IMR-90 (cell line): Measurements from ENCODE around the gene TMEM19. TPM values are rescaled to one million over a fixed set of nuclear protein-coding genes. Genes with fewer than 3 reads are reported as not detected.

ENCODE experiments used
- ATAC-seq: fragments of 200-7000 bp; cut with Tn5 transposase; 2 replicates; pipeline ENCODE4 v1.9.1; 2020; ENCODE audit warnings: low read depth, mild to moderate bottlenecking, moderate library complexity
- BruUV-seq: library from RNA; stranded (reverse); fragments of 400-500 nt; replicated peaks from 2 replicates; lab custom pipeline; 2021; lab: Mats Ljungman, UMichigan
- CTCF ChIA-PET: fragments of 300-600 bp; formaldehyde crosslinking; extraction: SDS; loops from one replicate; lab custom pipeline; 2021; ENCODE audit warnings: antibody characterized with exemption; lab: Yijun Ruan, JAX
- POLR2A ChIA-PET: fragments of 300-600 bp; sonication (Branson Sonifier 250); formaldehyde crosslinking; loops from one replicate; lab custom pipeline; 2022; ENCODE audit warnings: antibody characterized with exemption; ENCODE audit not compliant: unreplicated experiment; lab: Charles Lee
- DNase-seq: peaks from one replicate; pipeline ENCODE4 v3.0.0; 2013
- H2AFZ ChIP-seq: replicated peaks from 2 replicates; pipeline ENCODE3; 2013; ENCODE audit warnings: low read length, mild to moderate bottlenecking; ENCODE audit not compliant: poor library complexity
- H2AK5ac ChIP-seq: 2 replicates; pipeline ENCODE4 v1.6.1; 2013; ENCODE audit warnings: low read depth, low read length, inconsistent platforms
- H2AK9ac ChIP-seq: replicated peaks from 2 replicates; pipeline ENCODE3; 2013; ENCODE audit warnings: mild to moderate bottlenecking, low read depth, low read length, moderate library complexity; ENCODE audit not compliant: poor library complexity
- H2BK120ac ChIP-seq: 2 replicates; pipeline ENCODE4 v1.6.1; 2013; ENCODE audit warnings: low read depth, low read length, inconsistent platforms
- H2BK15ac ChIP-seq: 3 replicates; pipeline ENCODE4 v1.6.1; 2013; ENCODE audit warnings: low read depth, low read length, inconsistent platforms
- H2BK20ac ChIP-seq: 2 replicates; pipeline ENCODE4 v1.6.1; 2013; ENCODE audit warnings: low read depth, mild to moderate bottlenecking, inconsistent platforms, low read length, moderate library complexity
- H2BK5ac ChIP-seq: 2 replicates; pipeline ENCODE4 v1.6.1; 2013; ENCODE audit warnings: mild to moderate bottlenecking, low read depth, low read length, inconsistent platforms; ENCODE audit not compliant: poor library complexity, severe bottlenecking
- H3K14ac ChIP-seq: replicated peaks from 2 replicates; pipeline ENCODE4 v1.6.1; 2013; ENCODE audit warnings: low read depth, low read length, inconsistent platforms
- H3K18ac ChIP-seq: 2 replicates; pipeline ENCODE4 v1.6.1; 2013; ENCODE audit warnings: low read depth, low read length, control low read depth
- H3K23ac ChIP-seq: 2 replicates; pipeline ENCODE4 v1.6.1; 2013; ENCODE audit warnings: low read depth, low read length, inconsistent platforms
- H3K27ac ChIP-seq: 2 replicates; pipeline ENCODE4 v1.5.1; 2013; ENCODE audit warnings: mild to moderate bottlenecking, control low read depth, low read length; ENCODE audit not compliant: insufficient read depth
- H3K27me3 ChIP-seq: 2 replicates; pipeline ENCODE4 v1.6.1; 2013; ENCODE audit warnings: low read length; ENCODE audit not compliant: control insufficient read depth, insufficient read depth
- H3K36me3 ChIP-seq: 2 replicates; pipeline ENCODE4 v1.6.1; 2013; ENCODE audit warnings: low read length, mixed read lengths; ENCODE audit not compliant: control insufficient read depth, insufficient read depth
- H3K4ac ChIP-seq: 2 replicates; pipeline ENCODE4 v1.6.1; 2013; ENCODE audit warnings: low read depth, low read length, inconsistent platforms
- H3K4me1 ChIP-seq: 2 replicates; pipeline ENCODE4 v1.6.1; 2013; ENCODE audit warnings: low read length, mixed read lengths; ENCODE audit not compliant: control insufficient read depth, insufficient read depth
- H3K4me2 ChIP-seq: 2 replicates; pipeline ENCODE4 v1.6.1; 2013; ENCODE audit warnings: low read depth, mild to moderate bottlenecking, control low read depth, low read length, moderate library complexity
- H3K4me3 ChIP-seq: 2 replicates; pipeline ENCODE4 v1.5.1; 2013; ENCODE audit warnings: low read depth, mild to moderate bottlenecking, control low read depth, low read length, moderate library complexity; ENCODE audit not compliant: insufficient read depth
- H3K56ac ChIP-seq: 2 replicates; pipeline ENCODE4 v1.6.1; 2013; ENCODE audit warnings: low read length, inconsistent platforms; ENCODE audit not compliant: insufficient read depth; ENCODE audit errors: extremely low read depth
- H3K79me1 ChIP-seq, 2 experiments: 2 replicates each; pipeline ENCODE4 v1.6.1; 2013; ENCODE audit warnings: low read length in 2 of 2, inconsistent platforms in 1 of 2, low read depth in 1 of 2
- H3K9ac ChIP-seq: 2 replicates; pipeline ENCODE4 v1.6.1; 2013; ENCODE audit warnings: low read depth, low read length, control low read depth
- H3K9me1 ChIP-seq: 2 replicates; pipeline ENCODE4 v1.6.1; 2013; ENCODE audit warnings: low read length, inconsistent platforms; ENCODE audit not compliant: insufficient read depth
- H3K9me3 ChIP-seq: 2 replicates; pipeline ENCODE4 v1.6.1; 2013; ENCODE audit warnings: low read length; ENCODE audit not compliant: control insufficient read depth, insufficient read depth
- H4K20me1 ChIP-seq: 2 replicates; pipeline ENCODE4 v1.6.1; 2013; ENCODE audit warnings: low read length, inconsistent platforms; ENCODE audit not compliant: insufficient read depth
- H4K5ac ChIP-seq: 2 replicates; pipeline ENCODE4 v1.6.1; 2013; ENCODE audit warnings: mild to moderate bottlenecking, low read depth, low read length, control low read depth
- H4K8ac ChIP-seq, 2 experiments: 2 replicates each; pipeline ENCODE4 v1.6.1; 2013; ENCODE audit warnings: low read depth in 2 of 2, low read length in 2 of 2, control low read depth in 1 of 2, inconsistent platforms in 1 of 2
- H4K91ac ChIP-seq: 2 replicates; pipeline ENCODE4 v1.6.1; 2013; ENCODE audit warnings: low read depth, low read length, inconsistent platforms; ENCODE audit not compliant: insufficient read depth
- BHLHE40 ChIP-seq: fragments of 150-350 bp; IDR thresholded peaks from 2 replicates; pipeline ENCODE4 v1.6.1; 2016; ENCODE audit warnings: mild to moderate bottlenecking, low read depth, low read length
- CEBPB ChIP-seq: IDR thresholded peaks from 2 replicates; pipeline ENCODE4 v1.6.1; 2012; ENCODE audit warnings: low read depth, low read length, improper control_type of control experiment
- MAZ ChIP-seq: IDR thresholded peaks from 2 replicates; pipeline ENCODE4 v1.6.1; 2012; ENCODE audit warnings: low read depth, mild to moderate bottlenecking, low read length, improper control_type of control experiment, moderate library complexity, borderline replicate concordance
- MXI1 ChIP-seq: IDR thresholded peaks from 2 replicates; pipeline ENCODE4 v1.6.1; 2012; ENCODE audit warnings: low read depth, mild to moderate bottlenecking, low read length, moderate library complexity, borderline replicate concordance
- POLR2A ChIP-seq: IDR thresholded peaks from 2 replicates; pipeline ENCODE4 v1.6.1; 2012; ENCODE audit warnings: mild to moderate bottlenecking, low read depth, low read length
- RAD21 ChIP-seq: IDR thresholded peaks from 2 replicates; pipeline ENCODE4 v1.6.1; 2012; ENCODE audit warnings: low read length, improper control_type of control experiment
- WGBS, 2 experiments: methylation state at CpG; one replicate each; pipeline versions ENCODE4 v1.1.5 to v1.1.7; 2013; ENCODE audit warnings: missing lambda C conversion rate in 2 of 2; ENCODE audit not compliant: insufficient read length in 1 of 2; ENCODE audit errors: extremely low coverage in 2 of 2; 5-methylcytosine and 5-hydroxymethylcytosine counted together
- dilution Hi-C: fragments of 300-500 bp; cut with HindIII; formaldehyde crosslinking; loops from one replicate; pipeline ENCODE4 v1.14.3; 2018; ENCODE audit warnings: low sequenced_read_pairs; ENCODE audit not compliant: unreplicated experiment
- in situ Hi-C: fragments of 300-500 bp; cut with MboI; formaldehyde crosslinking; loops from 3 replicates; pipeline ENCODE4 v1.14.3; 2019; ENCODE audit warnings: low sequenced_read_pairs, inconsistent platforms, mixed read lengths
- intact Hi-C: fragments of 100-400 bp; cut with micrococcal nuclease; formaldehyde crosslinking; loops from 2 replicates; pipeline ENCODE4 v1.10.0; 2022
- polyA plus RNA-seq, 3 experiments: library from polyadenylated mRNA; depleted of rRNA; stranded (reverse); fragments of >200 nt; gene quantifications; 2 replicates each; pipeline ENCODE4 v1.2.3, GENCODE V29; 2012; ENCODE audit warnings: low replicate concordance in 1 of 3
- total RNA-seq: library from RNA; depleted of rRNA; stranded (reverse); fragments of >200 nt; gene quantifications from 2 replicates; pipeline ENCODE4 v1.2.3, GENCODE V29; 2012
- TF ChIP-seq, protein P1 (sequence below): conservative IDR thresholded peaks from 2 replicates; pipeline ENCODE4 v1.5.1; 2012; ENCODE audit warnings: mild to moderate bottlenecking, low read depth, low read length, improper control_type of control experiment
- TF ChIP-seq, protein P2 (sequence below): fragments of 150-350 bp; IDR thresholded peaks from 2 replicates; pipeline ENCODE4 v1.6.1; 2017; ENCODE audit warnings: mild to moderate bottlenecking, antibody characterized with exemption, low read length, low read depth

The TMEM19 gene
- total and polyA plus RNA-seq, 2 of the 4 experiments (the other 2 are of a cell fraction), result 8.9 to 28.7 TPM

DNA sequence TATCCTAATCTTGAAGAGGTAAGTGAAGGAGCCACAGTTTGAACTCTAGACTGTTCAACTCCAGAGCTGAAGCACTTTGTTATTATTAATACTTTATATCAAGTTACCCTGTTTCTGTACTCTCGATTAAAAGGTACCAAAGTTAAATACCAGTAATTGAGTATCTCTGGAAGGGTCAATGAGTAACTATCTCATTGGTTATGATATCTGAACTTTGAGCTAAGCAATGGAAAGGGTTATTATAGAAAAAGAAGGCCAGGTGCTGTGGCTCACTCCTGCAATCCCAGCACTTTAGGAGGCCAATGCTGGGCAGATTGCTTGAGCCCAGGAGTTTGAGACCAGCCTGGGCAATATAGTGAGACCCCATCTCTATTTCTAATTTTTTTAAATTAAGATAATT, 9.9 kb downstream of the TMEM19 start:
- Histone ChIP-seq H3K4me3 (no peak overlapping the region), H3K4me1 (no peaks in the 10 kb centered on the region), H2BK15ac (no peak overlapping the region), H2AFZ (no peak overlapping the region), H3K27ac (no peak overlapping the region), H4K5ac (no peak overlapping the region), H2AK5ac (no peak overlapping the region), H2BK120ac (no peak overlapping the region), H3K79me1 (peaks cover 0 to 4% of the 10 kb centered on the region in 2 experiments; a peak in 2 of 4 replicates), H2BK5ac (no peak overlapping the region), H3K4me2 (no peak overlapping the region), H3K9ac (no peak overlapping the region), H2AK9ac (no peak overlapping the region), H2BK20ac (no peak overlapping the region), H3K27me3 (no peaks in the 10 kb centered on the region), H3K23ac (no peak overlapping the region), H3K18ac (no peak overlapping the region), H3K56ac (no peak overlapping the region), H3K4ac (no peak overlapping the region), H3K36me3 (peaks cover 6% of the 10 kb centered on the region), H3K9me3 (no peaks in the 10 kb centered on the region), H3K14ac (no peak overlapping the region), H3K9me1 (no peaks in the 10 kb centered on the region), H4K8ac (no peak overlapping the region), H4K20me1 (no peaks in the 10 kb centered on the region), H4K91ac (no peak overlapping the region)
- DNase-seq (no peak), ATAC-seq (no peak)
- in situ Hi-C loops, result no loop called here
- no CpG with 5 or more reads among the region's 1 CpG for WGBS, 2 experiments
- dilution Hi-C loops, result no loop called here
- ChIA-PET POLR2A (no interaction called here), CTCF (interaction anchor here (0.6 to 1.0 kb wide), 2 partner anchors 12 to 834 kb away, joined by 3 read pairs; no protein-coding TSS in a partner anchor)
- no TSS peak for BruUV-seq
- TF ChIP-seq MXI1 (no peak), BHLHE40 (no peak), MAZ (no peak), CEBPB (no peak), POLR2A (no peak), RAD21 (no peak)
- TF ChIP-seq, protein P1, sequence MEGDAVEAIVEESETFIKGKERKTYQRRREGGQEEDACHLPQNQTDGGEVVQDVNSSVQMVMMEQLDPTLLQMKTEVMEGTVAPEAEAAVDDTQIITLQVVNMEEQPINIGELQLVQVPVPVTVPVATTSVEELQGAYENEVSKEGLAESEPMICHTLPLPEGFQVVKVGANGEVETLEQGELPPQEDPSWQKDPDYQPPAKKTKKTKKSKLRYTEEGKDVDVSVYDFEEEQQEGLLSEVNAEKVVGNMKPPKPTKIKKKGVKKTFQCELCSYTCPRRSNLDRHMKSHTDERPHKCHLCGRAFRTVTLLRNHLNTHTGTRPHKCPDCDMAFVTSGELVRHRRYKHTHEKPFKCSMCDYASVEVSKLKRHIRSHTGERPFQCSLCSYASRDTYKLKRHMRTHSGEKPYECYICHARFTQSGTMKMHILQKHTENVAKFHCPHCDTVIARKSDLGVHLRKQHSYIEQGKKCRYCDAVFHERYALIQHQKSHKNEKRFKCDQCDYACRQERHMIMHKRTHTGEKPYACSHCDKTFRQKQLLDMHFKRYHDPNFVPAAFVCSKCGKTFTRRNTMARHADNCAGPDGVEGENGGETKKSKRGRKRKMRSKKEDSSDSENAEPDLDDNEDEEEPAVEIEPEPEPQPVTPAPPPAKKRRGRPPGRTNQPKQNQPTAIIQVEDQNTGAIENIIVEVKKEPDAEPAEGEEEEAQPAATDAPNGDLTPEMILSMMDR, result no peak
- TF ChIP-seq, protein P2, sequence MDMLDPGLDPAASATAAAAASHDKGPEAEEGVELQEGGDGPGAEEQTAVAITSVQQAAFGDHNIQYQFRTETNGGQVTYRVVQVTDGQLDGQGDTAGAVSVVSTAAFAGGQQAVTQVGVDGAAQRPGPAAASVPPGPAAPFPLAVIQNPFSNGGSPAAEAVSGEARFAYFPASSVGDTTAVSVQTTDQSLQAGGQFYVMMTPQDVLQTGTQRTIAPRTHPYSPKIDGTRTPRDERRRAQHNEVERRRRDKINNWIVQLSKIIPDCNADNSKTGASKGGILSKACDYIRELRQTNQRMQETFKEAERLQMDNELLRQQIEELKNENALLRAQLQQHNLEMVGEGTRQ, result no peak
- intact Hi-C loops, result no loop called here
